HUES6 (cell line): ENCODE measurements around the gene ATP1A2.

Experiments used
- H3K27ac ChIP-seq: 2 replicates; pipeline ENCODE4 v1.7.0; 2013; ENCODE audit warnings: low read depth, mild to moderate bottlenecking, low read length, inconsistent platforms
- H3K27me3 ChIP-seq: 2 replicates; pipeline ENCODE4 v1.6.1; 2013; ENCODE audit warnings: low read length; ENCODE audit not compliant: control insufficient read depth, insufficient read depth
- H3K36me3 ChIP-seq: 2 replicates; pipeline ENCODE4 v1.6.1; 2013; ENCODE audit warnings: low read length; ENCODE audit not compliant: control insufficient read depth, insufficient read depth
- H3K4me1 ChIP-seq: 2 replicates; pipeline ENCODE4 v1.6.1; 2013; ENCODE audit warnings: low read length; ENCODE audit not compliant: control insufficient read depth, insufficient read depth
- H3K4me3 ChIP-seq: 2 replicates; pipeline ENCODE4 v1.5.1; 2013; ENCODE audit warnings: low read depth, low read length
- H3K9ac ChIP-seq: one replicate; pipeline ENCODE4 v1.6.1; 2013; ENCODE audit warnings: mild to moderate bottlenecking, low read length
- H3K9me3 ChIP-seq: 2 replicates; pipeline ENCODE4 v1.6.1; 2013; ENCODE audit warnings: low read depth, low read length; ENCODE audit not compliant: control insufficient read depth, insufficient read depth

Gene ATP1A2

DNA sequence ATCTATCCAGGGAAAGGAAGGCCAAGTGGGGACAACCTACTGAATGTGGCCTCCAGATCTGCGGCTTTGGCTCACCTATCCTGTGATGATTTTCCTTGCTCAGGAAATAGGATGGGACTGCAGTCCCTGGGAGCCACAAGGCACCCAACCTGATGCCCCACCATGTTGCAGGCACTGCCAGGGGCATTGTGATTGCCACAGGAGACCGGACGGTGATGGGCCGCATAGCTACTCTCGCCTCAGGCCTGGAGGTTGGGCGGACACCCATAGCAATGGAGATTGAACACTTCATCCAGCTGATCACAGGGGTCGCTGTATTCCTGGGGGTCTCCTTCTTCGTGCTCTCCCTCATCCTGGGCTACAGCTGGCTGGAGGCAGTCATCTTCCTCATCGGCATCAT lies 11.8 kb downstream of the ATP1A2 start:
- Histone ChIP-seq H3K9me3 (no peaks in the 10 kb centered on the region), H3K9ac (no peak overlapping the region), H3K4me1 (peaks cover 12% of the 10 kb centered on the region), H3K27ac (no peak overlapping the region), H3K4me3 (no peak overlapping the region), H3K27me3 (no peaks in the 10 kb centered on the region), H3K36me3 (peaks cover 76% of the 10 kb centered on the region)

DNA sequence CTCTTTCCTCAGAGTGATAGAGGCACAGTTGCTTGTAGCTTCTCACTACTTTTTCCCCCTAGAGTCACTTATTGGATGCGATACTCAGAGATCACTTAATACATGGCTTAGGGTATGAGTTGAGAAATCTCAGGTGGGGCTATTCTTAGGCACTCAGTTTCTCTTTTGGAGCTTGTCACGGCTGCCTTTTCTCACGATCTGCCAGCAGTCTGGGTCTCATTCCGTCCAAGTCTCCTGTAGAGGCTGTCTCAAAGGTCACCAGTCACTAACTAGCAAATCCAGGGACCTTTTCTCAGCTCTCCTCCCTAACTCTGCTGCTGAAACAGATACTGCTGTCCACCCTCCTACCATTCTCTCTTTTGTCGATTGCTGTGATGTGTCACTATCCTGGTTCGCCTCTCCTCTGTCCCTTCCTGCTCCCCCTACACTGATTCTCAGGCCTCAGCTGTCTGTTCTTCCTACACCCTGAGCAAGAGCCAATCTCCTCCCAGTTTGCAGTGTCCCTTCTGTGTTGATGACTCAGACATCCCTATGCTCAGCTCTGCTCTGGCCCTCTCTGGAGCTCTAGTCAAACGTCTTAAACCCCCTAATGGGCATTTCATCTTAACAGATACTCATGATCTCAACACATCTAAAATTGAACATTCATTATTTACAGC lies 12.4 kb downstream of the ATP1A2 start:
- Histone ChIP-seq H3K27ac (no peak overlapping the region), H3K27me3 (no peaks in the 10 kb centered on the region), H3K36me3 (peaks cover 74% of the 10 kb centered on the region), H3K9me3 (no peaks in the 10 kb centered on the region), H3K4me3 (no peak overlapping the region), H3K4me1 (peaks cover 12% of the 10 kb centered on the region), H3K9ac (no peak overlapping the region)

DNA sequence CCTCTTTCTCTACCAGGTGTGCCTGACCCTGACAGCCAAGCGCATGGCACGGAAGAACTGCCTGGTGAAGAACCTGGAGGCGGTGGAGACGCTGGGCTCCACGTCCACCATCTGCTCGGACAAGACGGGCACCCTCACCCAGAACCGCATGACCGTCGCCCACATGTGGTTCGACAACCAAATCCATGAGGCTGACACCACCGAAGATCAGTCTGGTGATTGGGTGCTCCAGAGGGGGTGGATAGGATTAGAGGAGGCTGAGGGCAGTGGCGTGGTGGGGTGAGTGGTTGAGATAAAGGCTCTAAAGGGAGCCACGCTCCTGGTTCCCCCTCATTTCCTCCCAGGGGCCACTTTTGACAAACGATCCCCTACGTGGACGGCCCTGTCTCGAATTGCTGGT lies 13.1 kb downstream of the ATP1A2 start:
- H3K4me1 ChIP-seq, result peaks cover 12% of the 10 kb centered on the region
- no peaks in the 10 kb centered on the region for H3K9me3 ChIP-seq
- peaks cover 73% of the 10 kb centered on the region for H3K36me3 ChIP-seq
- H3K27me3 ChIP-seq, result no peaks in the 10 kb centered on the region
- H3K27ac ChIP-seq, result no peak overlapping the region
- no peak overlapping the region for H3K9ac ChIP-seq
- H3K4me3 ChIP-seq, result no peak overlapping the region

DNA sequence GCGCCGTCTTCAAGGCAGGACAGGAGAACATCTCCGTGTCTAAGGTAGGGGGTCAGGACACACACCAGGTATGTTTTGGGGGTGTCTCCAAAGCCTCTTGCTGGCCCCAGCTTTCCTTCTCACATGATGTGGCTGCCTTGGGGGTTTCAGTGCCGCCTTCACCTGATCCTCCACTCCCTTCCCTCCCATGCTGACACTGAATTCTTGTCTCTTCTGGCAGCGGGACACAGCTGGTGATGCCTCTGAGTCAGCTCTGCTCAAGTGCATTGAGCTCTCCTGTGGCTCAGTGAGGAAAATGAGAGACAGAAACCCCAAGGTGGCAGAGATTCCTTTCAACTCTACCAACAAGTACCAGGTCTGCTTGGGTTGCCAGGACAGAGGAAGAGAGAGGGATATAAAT lies 13.5 kb downstream of the ATP1A2 start:
- Histone ChIP-seq H3K27ac (no peak overlapping the region), H3K9me3 (no peaks in the 10 kb centered on the region), H3K36me3 (peaks cover 69% of the 10 kb centered on the region), H3K27me3 (no peaks in the 10 kb centered on the region), H3K9ac (no peak overlapping the region), H3K4me3 (no peak overlapping the region), H3K4me1 (peaks cover 12% of the 10 kb centered on the region)

DNA sequence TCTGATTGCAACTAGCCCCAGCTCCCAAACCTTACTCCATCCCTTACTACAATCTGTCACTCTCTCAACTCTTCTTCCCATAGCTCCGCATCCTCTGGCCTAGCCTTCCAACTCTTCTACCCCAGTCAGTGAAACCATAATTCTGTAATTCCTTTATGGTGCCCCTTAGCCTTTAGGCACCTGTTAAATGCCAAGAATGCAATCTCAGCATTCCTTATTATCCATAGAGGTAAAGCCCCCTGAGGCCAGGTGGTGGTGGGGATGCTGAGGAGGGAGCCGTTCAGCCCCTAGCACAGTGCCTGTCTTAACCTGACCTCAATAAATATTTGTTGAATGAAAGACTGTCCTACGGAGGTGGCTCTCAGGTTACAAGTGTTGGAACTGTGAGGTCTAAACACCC lies 14.0 kb downstream of the ATP1A2 start:
- peaks cover 7% of the 10 kb centered on the region for H3K4me1 ChIP-seq
- no peaks in the 10 kb centered on the region for H3K27me3 ChIP-seq
- no peak overlapping the region for H3K9ac ChIP-seq
- peaks cover 66% of the 10 kb centered on the region for H3K36me3 ChIP-seq
- H3K9me3 ChIP-seq, result no peaks in the 10 kb centered on the region
- no peak overlapping the region for H3K27ac ChIP-seq
- H3K4me3 ChIP-seq, result no peak overlapping the region

DNA sequence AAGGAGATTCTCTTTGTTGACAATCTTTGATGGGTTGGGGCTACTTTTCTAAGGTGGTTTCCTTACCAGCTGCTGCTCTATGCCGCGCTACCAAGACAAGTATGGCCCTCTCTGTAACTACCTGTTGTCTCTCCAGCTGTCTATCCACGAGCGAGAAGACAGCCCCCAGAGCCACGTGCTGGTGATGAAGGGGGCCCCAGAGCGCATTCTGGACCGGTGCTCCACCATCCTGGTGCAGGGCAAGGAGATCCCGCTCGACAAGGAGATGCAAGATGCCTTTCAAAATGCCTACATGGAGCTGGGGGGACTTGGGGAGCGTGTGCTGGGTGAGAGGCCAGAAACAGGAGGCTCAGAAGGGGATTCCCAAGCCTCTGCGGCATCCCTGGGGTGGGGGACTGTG lies 14.4 kb downstream of the ATP1A2 start:
- H3K9me3 ChIP-seq, result no peaks in the 10 kb centered on the region
- H3K27ac ChIP-seq, result no peak overlapping the region
- no peak overlapping the region for H3K4me3 ChIP-seq
- H3K4me1 ChIP-seq, result peaks cover 3% of the 10 kb centered on the region; the same call in 1 of the 2 replicates
- peaks cover 67% of the 10 kb centered on the region for H3K36me3 ChIP-seq
- no peaks in the 10 kb centered on the region for H3K27me3 ChIP-seq
- no peak overlapping the region for H3K9ac ChIP-seq

DNA sequence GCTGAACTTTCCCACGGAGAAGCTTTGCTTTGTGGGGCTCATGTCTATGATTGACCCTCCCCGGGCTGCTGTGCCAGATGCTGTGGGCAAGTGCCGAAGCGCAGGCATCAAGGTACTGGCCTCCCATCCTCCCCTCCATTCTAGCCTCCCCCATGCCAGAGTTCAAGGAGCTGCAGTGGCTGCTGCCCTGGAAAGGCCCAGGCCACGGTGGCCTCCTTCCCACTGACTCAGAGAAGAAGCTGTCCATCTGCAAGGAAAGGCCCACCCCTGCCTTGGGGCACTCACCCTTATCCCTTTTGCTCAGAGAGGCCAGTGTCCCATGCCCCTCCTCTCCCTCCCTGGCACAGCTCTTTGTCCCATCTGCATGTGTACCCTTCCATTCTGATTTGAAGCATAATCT lies 14.9 kb downstream of the ATP1A2 start:
- H3K27ac ChIP-seq, result no peak overlapping the region
- no peak overlapping the region for H3K9ac ChIP-seq
- no peaks in the 10 kb centered on the region for H3K9me3 ChIP-seq
- H3K4me3 ChIP-seq, result no peak overlapping the region
- peaks cover 68% of the 10 kb centered on the region for H3K36me3 ChIP-seq
- no peaks in the 10 kb centered on the region for H3K27me3 ChIP-seq
- no peaks in the 10 kb centered on the region for H3K4me1 ChIP-seq

DNA sequence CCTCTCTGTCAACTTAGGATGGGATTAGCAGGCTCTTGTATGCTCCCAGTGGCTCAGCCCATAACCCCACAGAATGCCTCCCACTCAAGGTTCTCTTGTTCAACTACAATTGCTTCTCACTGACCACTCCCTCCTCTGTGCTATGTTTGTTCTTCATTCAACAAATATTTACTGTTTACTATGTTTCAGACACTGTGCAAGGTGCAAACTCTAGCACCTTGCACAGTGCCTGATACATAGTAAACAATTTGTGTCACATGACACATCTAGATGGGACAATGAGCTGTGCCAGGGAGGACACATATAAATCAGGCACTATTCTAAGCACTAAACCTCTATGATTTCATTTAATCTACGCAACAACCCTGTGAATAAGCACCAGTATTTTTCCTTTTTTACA lies 15.4 kb downstream of the ATP1A2 start:
- Histone ChIP-seq H3K9me3 (no peaks in the 10 kb centered on the region), H3K4me3 (no peak overlapping the region), H3K27ac (no peak overlapping the region), H3K36me3 (peaks cover 68% of the 10 kb centered on the region), H3K4me1 (no peaks in the 10 kb centered on the region), H3K9ac (no peak overlapping the region), H3K27me3 (no peaks in the 10 kb centered on the region)

DNA sequence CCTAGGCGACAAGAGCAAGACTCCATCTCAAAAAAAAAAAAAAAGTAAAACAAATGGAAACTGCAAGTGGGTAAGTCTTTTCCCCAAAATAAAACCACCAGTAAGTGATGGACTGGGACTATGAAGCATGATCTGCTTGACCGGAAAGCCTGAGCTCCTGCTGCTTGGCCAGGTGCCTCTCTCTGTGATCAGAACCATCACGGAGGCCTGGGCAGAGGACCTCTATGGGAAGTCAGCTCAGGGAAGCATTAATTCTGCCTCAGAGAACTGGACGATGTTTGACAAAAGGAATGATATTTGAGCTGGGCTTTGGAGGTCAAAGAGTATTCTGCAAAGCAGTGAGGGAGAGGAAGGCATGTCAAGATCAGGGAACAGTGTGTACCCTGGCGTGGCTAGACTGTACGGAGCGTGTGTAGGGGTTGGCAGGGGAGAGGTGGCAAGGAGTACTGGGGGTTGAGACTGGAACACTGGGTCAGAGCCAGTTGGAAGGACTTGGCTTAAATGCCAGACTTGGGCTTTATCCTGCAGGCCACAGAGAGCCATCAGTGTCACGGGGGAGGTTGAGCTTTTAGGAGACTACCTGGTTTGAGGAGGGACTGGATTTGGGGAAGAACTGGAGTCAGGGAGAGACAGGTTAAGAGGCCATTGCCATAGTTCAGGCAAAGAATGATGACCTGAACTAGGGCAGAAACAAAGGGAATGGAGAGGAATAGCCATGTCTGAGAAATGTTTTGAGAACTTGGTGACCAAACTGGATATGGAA lies 16.4 kb downstream of the ATP1A2 start:
- no peak overlapping the region for H3K4me3 ChIP-seq
- no peaks in the 10 kb centered on the region for H3K4me1 ChIP-seq
- H3K9ac ChIP-seq, result no peak overlapping the region
- no peaks in the 10 kb centered on the region for H3K9me3 ChIP-seq
- H3K27me3 ChIP-seq, result no peaks in the 10 kb centered on the region
- H3K27ac ChIP-seq, result no peak overlapping the region
- peaks cover 75% of the 10 kb centered on the region for H3K36me3 ChIP-seq

DNA sequence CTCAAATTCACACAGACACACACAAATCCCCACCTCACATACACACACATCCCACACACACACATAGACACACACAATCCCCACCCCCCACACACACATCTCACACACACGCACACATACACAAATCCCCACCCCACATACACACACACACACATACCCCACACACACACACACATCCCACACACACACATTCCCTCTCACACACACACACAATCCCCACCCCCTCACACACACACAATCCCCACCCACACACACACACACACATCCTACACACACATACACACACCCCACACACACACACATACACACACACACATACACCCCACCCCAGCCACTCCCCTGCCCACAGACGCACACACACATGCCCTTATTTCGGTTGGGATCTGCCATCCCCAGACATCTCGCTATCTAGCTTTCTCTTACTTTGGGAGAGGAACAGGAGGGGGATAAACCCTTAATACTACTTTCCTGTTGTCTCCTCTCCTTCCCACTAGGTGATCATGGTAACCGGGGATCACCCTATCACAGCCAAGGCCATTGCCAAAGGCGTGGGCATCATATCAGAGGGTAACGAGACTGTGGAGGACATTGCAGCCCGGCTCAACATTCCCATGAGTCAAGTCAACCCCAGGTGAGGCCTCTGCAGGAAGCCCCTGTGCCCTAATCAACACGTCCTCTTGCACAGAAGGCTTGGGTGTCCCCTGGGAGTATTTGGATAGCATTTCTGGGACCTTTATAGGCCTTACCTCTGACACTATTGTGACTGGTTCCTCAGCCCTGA lies 18.6 kb downstream of the ATP1A2 start:
- no peaks in the 10 kb centered on the region for H3K27me3 ChIP-seq
- H3K9ac ChIP-seq, result no peak overlapping the region

More for the DNA sequence above, 18.6 kb downstream of the ATP1A2 start:
- Histone ChIP-seq H3K9me3 (no peaks in the 10 kb centered on the region), H3K4me3 (no peak overlapping the region), H3K36me3 (peaks cover 65% of the 10 kb centered on the region), H3K27ac (no peak overlapping the region), H3K4me1 (no peaks in the 10 kb centered on the region)
